ENCODE data around the gene MYO1F.
A peak's percentile ranks its signal among the peaks of the same experiment; 100 is the strongest.

MYO1F gene

DNA sequence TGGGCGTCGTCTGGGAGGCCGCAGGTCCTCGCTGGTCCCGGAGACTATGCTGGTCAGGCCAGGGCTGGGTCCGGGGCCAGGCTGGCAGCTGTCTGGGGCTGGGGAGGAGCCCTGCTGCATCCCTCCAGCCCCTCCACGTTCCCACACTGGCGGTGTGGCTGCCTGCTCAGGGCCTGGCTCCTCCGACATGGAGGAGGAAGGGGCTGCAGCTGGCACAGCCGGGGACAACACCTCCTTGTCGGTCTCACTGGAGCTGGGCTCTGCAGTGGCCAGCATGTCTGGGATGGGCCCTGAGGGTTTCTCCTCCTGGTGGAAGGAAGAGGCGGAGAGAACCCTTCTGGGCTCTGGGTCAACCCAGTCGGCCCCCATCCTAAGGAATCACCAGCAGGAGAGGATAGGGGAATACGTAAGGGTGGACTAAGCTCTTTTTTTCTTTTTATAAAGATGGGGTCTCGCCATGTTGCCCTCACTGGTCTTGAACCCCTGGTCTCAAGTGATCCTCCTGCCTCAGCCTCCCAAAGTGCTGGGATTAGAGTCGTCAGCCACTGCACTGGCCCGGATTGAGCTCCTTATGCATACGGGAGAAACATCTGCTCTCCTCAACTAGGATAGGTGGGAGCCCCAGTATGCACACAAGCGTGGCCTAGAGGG, 64.1 kb downstream of the MYO1F start:
- whole genome bisulfite sequencing: 75% methylated on average over 19 of the region's 19 CpGs
- Histone ChIP-seq H3K4me3 (ENCODE audit: insufficient read depth in 1 of 2, low read depth in 1 of 2, low read length in 2 of 2) (peak overlapping the region; percentile 48 to 76), H3K9me3 (ENCODE audit: control insufficient read depth, low read length) (no peaks in the 10 kb centered on the region)

GRCh38 chr19:8512115-8512967, 64.9 kb downstream of the MYO1F start:
- WGBS: 91% methylated on average over 21 of the region's 22 CpGs
- peak overlapping the region in 1 of 2 experiments; percentile 1 for H3K18ac ChIP-seq (ENCODE audit: low read depth in 1 of 2, low read length in 2 of 2)
- H2AK5ac ChIP-seq (ENCODE audit: low read length, severe bottlenecking): peak overlapping the region; percentile 51
- peaks cover 23% of the 10 kb centered on the region for H3K79me1 ChIP-seq (replicated peaks; ENCODE audit: low read length, poor library complexity, severe bottlenecking)
- H3K9ac ChIP-seq (ENCODE audit: low read length): peak overlapping the region; percentile 94
- no peaks in the 10 kb centered on the region for H3K27me3 ChIP-seq (ENCODE audit: control insufficient read depth in 1 of 2, insufficient read depth in 1 of 2, low read length in 2 of 2)
- H4K91ac ChIP-seq (ENCODE audit: low read length): peak overlapping the region; percentile 98
- peak overlapping the region; percentile 86 for H4K8ac ChIP-seq (ENCODE audit: low read length)
- H2BK12ac ChIP-seq (ENCODE audit: low read length in 2 of 2): peak overlapping the region in 1 of 2 experiments; percentile 51
- no peaks in the 10 kb centered on the region for H3K9me3 ChIP-seq (ENCODE audit: control insufficient read depth, low read length)
- peaks cover 19% of the 10 kb centered on the region for H3K4me1 ChIP-seq (ENCODE audit: control insufficient read depth, insufficient read depth, low read depth, low read length)
- H2BK15ac ChIP-seq (ENCODE audit: low read depth, poor library complexity, severe bottlenecking): peak overlapping the region; percentile 12
- peak overlapping the region in 1 of 2 experiments; percentile 11 for H3K14ac ChIP-seq (ENCODE audit: low read length in 2 of 2)
- H2AFZ ChIP-seq (ENCODE audit: low read depth, low read length): no peak overlapping the region
- H3K4me2 ChIP-seq (ENCODE audit: low read length, poor library complexity, severe bottlenecking): no peak overlapping the region
- H3K36me3 ChIP-seq (ENCODE audit: control insufficient read depth in 1 of 2, insufficient read depth in 2 of 2, low read depth in 1 of 2, low read length in 2 of 2): peaks cover 6 to 42% of the 10 kb centered on the region in 2 experiments
- H3K27ac ChIP-seq (ENCODE audit: low read length, poor library complexity, severe bottlenecking): no peak overlapping the region
- H2BK120ac ChIP-seq (ENCODE audit: low read depth, low read length): peak overlapping the region; percentile 71
- DNase-seq: no peak
- peak overlapping the region in 1 of 2 experiments; percentile 76 for H3K4me3 ChIP-seq (ENCODE audit: insufficient read depth in 1 of 2, low read depth in 1 of 2, low read length in 2 of 2)
- peak overlapping the region in 1 of 2 experiments; percentile 47 for H3K23ac ChIP-seq (ENCODE audit: low read length in 2 of 2)
- peak overlapping the region; percentile 11 to 97 for H3K4ac ChIP-seq (ENCODE audit: low read depth in 1 of 2, low read length in 2 of 2)
- H2BK5ac ChIP-seq (ENCODE audit: low read depth, low read length, poor library complexity, severe bottlenecking): no peak overlapping the region

More for the DNA sequence above, 64.1 kb downstream of the MYO1F start:
- peak overlapping the region; percentile 83 to 97 for H3K4ac ChIP-seq (ENCODE audit: low read depth in 1 of 2, low read length in 2 of 2)
- peak overlapping the region; percentile 38 for H2BK15ac ChIP-seq (ENCODE audit: low read depth, poor library complexity, severe bottlenecking)
- peak overlapping the region; percentile 93 for H2AK5ac ChIP-seq (ENCODE audit: low read length, severe bottlenecking)
- H4K91ac ChIP-seq (ENCODE audit: low read length): peak overlapping the region; percentile 98
- peak overlapping the region; percentile 94 for H3K9ac ChIP-seq (ENCODE audit: low read length)
- peak overlapping the region; percentile 86 for H4K8ac ChIP-seq (ENCODE audit: low read length)
- H3K27me3 ChIP-seq (ENCODE audit: control insufficient read depth in 1 of 2, insufficient read depth in 1 of 2, low read length in 2 of 2): no peaks in the 10 kb centered on the region
- H3K18ac ChIP-seq (ENCODE audit: low read depth in 1 of 2, low read length in 2 of 2): peak overlapping the region; percentile 15 to 82
- no peak overlapping the region for H2BK5ac ChIP-seq (ENCODE audit: low read depth, low read length, poor library complexity, severe bottlenecking)
- no peak overlapping the region for H3K23ac ChIP-seq (ENCODE audit: low read length in 2 of 2)
- H3K14ac ChIP-seq (ENCODE audit: low read length in 2 of 2): peak overlapping the region in 1 of 2 experiments; percentile 79
- H3K27ac ChIP-seq (ENCODE audit: low read length, poor library complexity, severe bottlenecking): peak overlapping the region; percentile 61
- H2BK12ac ChIP-seq (ENCODE audit: low read length in 2 of 2): peak overlapping the region in 1 of 2 experiments; percentile 84
- H2BK120ac ChIP-seq (ENCODE audit: low read depth, low read length): peak overlapping the region; percentile 71
- peak overlapping the region; percentile 42 for H2AFZ ChIP-seq (ENCODE audit: low read depth, low read length)
- H3K4me1 ChIP-seq (ENCODE audit: control insufficient read depth, insufficient read depth, low read depth, low read length): peaks cover 19% of the 10 kb centered on the region
- DNase-seq: no peak
- H3K36me3 ChIP-seq (ENCODE audit: control insufficient read depth in 1 of 2, insufficient read depth in 2 of 2, low read depth in 1 of 2, low read length in 2 of 2): peaks cover 6 to 38% of the 10 kb centered on the region in 2 experiments
- H3K4me2 ChIP-seq (ENCODE audit: low read length, poor library complexity, severe bottlenecking): peak overlapping the region; percentile 49
- H3K79me1 ChIP-seq (replicated peaks; ENCODE audit: low read length, poor library complexity, severe bottlenecking): peaks cover 23% of the 10 kb centered on the region

DNA sequence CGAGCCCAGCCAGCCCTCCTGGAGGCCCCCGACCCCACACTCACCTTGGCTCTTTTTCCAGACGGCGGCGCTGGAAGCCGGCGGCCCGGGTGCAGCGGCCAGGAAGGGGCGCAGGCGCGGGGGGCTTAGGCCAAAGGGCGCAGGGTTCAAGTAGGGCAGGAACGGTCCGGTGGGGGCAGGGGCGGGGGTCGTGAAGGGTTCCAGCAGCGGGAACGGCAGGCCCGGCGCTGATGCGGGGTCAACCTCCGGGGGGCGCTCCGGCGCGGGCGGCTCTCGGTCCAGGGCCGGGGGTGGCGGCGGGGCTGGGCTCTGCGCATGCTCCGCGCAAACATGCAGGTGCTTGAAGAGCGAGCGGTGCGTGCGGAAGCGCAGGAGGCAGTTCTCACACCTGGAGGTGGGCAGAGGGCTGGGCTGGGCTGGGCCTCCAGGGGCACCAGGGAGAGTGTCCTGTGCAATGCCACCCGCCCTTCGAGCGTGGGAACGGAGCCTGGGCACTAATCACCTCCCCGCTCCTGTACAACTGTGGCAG, 65.6 kb downstream of the MYO1F start:
- Histone ChIP-seq H3K4ac (ENCODE audit: low read depth in 1 of 2, low read length in 2 of 2) (no peak overlapping the region), H2BK120ac (ENCODE audit: low read depth, low read length) (no peak overlapping the region), H3K27ac (ENCODE audit: low read length, poor library complexity, severe bottlenecking) (no peak overlapping the region), H4K8ac (ENCODE audit: low read length) (peak overlapping the region; percentile 50), H3K23ac (ENCODE audit: low read length in 2 of 2) (no peak overlapping the region), H2BK12ac (ENCODE audit: low read length in 2 of 2) (no peak overlapping the region), H3K9ac (ENCODE audit: low read length) (no peak overlapping the region), H2AK5ac (ENCODE audit: low read length, severe bottlenecking) (peak overlapping the region; percentile 28), H2AFZ (ENCODE audit: low read depth, low read length) (no peak overlapping the region), H2BK15ac (ENCODE audit: low read depth, poor library complexity, severe bottlenecking) (no peak overlapping the region), H3K18ac (ENCODE audit: low read depth in 1 of 2, low read length in 2 of 2) (no peak overlapping the region), H3K27me3 (ENCODE audit: control insufficient read depth in 1 of 2, insufficient read depth in 1 of 2, low read length in 2 of 2) (no peaks in the 10 kb centered on the region), H3K9me3 (ENCODE audit: control insufficient read depth, low read length) (no peaks in the 10 kb centered on the region), H3K79me1 (replicated peaks; ENCODE audit: low read length, poor library complexity, severe bottlenecking) (peaks cover 23% of the 10 kb centered on the region), H4K91ac (ENCODE audit: low read length) (no peak overlapping the region), H3K14ac (ENCODE audit: low read length in 2 of 2) (no peak overlapping the region), H2BK5ac (ENCODE audit: low read depth, low read length, poor library complexity, severe bottlenecking) (no peak overlapping the region), H3K4me3 (ENCODE audit: insufficient read depth in 1 of 2, low read depth in 1 of 2, low read length in 2 of 2) (no peak overlapping the region), H3K4me2 (ENCODE audit: low read length, poor library complexity, severe bottlenecking) (no peak overlapping the region), H3K36me3 (ENCODE audit: control insufficient read depth in 1 of 2, insufficient read depth in 2 of 2, low read depth in 1 of 2, low read length in 2 of 2) (peaks cover 6 to 42% of the 10 kb centered on the region in 2 experiments), H3K4me1 (ENCODE audit: control insufficient read depth, insufficient read depth, low read depth, low read length) (peaks cover 19% of the 10 kb centered on the region)
- WGBS: 98% methylated on average over 45 of the region's 45 CpGs
- DNase-seq: no peak
